Activated T-helper 1 cell treated with anti-CD3 and anti-CD28 coated beads, Interleukin-2, amount 50 U/mL, for 16 hours (primary cell): ENCODE results near the gene ARSG.
"Not testable (repeated sequence)": the region's sequence is repeated elsewhere in the genome, so short reads cannot be mapped to it uniquely, and the experiment has no call there.

Source experiments
- DNase-seq, 2 donors: peaks; one replicate each; pipeline ENCODE4 v3.0.0-alpha.2; 2020; ENCODE audit warnings: low read depth in 1 of 2, low spot score in 1 of 2

ARSG gene

DNA sequence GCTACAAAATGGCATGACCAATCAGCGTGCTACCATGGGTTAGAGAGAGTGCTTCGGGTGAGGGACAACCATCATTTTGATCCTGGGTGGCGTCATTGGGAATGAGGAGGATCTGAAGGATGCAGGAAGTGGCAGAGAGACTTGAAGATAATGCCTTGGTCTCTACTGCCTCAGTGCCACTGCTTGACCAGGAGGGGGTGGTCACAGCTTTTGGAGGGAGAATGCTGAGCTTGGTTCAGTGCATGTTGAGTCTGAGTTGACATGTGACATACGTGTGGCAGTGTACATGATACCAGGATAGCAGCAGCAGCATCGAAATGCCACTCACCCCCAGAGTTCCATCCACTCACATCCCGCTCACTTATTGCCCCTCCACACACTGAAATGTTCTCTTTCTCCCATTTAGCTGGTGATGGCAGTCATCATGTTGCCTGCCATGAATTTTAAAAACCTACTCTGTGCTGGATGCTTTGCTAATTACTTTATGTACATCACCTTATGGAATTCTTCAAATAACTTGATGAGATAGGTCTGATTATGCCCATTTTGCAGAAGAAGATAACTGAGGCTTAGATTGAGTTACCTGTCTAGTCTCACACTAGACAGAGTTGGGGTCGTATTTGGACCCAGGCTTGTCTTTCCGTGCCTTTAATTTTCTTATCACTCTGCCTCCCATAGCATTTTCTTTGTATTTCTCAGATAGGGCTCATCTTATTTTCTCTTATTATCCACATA is 36.7 kb downstream of the ARSG start:
- no peak for DNase-seq

DNA sequence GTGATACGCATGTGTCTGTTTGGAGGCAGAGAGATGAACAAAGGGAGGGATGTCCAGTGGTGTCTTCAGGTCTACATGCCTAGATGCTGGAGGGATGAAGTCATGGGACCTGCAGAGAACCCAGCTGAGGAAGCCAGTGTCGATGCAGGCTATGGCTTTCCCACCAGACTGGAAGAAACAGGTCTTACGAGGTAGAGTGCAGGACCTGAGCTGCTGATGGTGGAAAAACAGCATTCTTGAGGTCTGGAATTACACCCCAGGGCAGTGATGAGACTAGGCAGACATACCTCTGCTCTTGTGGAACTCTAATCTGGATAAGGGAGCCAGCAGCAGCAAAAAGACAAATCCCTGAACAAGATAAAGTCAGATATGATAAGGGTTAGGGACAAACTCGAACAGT is 37.4 kb downstream of the ARSG start:
- no peak for DNase-seq

DNA sequence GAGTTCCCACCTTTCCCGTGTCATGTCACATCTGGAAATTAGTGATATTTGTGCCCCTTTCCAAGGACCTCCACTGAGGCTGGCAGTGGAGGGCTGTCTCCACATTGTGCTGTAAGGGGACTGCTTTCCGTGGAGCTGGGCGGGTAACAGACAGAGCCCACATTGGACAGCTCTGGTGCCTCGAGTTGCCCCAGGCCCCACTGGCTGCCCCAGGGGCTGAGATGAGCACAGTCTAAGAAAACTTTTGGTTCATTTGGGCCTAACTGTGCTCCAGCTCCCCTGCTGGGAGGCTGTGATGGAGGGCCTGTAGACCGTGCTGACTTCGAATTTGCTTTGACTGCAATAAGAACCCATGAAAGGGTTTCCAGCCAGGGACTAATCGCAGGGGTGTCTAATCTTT is 38.0 kb downstream of the ARSG start:
- DNase-seq = no peak

DNA sequence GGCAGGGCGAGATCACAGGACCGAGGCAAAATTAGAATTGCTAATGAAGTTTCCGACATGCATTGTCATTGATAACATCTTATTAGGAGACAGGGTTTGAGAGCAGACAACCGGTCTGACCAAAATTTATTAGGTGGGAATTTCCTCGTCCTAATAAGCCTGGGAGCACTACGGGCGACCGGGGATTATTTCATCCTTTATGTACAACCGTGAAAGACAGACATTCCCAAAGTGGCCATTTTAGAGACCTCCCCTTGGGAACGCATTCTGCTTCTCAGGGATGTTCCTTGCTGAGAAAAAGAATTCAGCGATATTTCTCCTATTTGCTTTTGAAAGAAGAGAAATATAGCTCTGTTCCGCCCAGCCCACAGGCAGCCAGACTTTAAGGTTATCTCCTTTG is 40.6 kb downstream of the ARSG start:
- DNase-seq = not testable (repeated sequence)

DNA sequence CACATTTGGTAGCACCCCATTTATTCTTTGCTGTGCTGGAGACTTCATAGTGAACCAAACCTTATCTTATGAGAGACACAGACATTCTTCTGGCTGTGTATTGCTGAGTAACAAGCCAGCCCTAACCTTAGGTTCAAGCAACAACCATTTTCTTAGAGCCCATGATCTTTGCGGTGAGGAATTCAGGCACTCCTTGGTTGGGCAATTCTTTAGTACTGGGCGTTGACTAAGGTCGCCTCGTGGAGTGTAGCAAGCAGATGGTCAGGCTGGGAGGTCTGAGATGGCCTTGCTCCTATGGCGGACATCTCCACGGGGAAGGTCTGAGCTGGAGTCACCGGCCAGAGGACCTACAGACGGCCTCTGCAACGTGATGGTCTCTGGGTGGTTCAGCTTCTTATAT is 43.1 kb downstream of the ARSG start:
- no peak for DNase-seq

DNA sequence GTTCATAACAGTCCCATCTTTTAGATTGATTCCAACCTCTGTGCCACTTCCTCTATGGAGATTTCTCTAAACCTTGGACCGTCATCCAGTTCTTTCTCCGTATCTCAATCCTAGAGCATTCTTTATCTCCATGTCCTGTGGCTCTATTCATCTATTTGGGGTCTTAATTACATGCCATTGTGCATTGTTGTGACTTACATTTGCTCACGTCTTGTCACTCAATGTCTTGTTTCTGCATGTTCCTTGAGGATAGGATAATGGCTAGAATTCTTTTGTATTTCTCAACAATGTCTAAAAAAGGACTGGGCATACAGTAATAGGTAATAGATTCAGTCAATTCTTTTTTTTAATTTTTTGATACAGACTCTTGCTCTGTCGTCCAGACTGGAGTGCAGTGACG is 50.2 kb downstream of the ARSG start:
- no peak for DNase-seq

DNA sequence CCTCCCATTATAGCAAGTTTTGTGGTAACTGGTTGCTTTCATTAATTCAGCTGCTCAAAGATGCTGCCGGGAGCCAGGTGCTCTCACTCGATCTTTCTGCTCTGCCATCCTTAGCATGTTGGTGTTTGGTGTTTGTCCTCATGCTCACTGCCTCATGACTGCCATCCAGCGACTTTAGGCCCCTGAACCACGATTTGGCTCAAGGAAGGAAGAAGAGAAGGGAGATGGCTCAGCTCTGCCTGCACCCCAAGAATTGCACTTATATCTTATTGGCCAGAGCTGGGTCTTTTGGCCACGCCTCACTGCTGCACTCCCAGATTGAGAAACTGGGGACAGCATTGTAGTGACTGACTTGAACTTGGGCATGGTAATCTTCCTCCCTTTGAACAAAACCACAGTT is 52.7 kb downstream of the ARSG start:
- DNase-seq = no peak

DNA sequence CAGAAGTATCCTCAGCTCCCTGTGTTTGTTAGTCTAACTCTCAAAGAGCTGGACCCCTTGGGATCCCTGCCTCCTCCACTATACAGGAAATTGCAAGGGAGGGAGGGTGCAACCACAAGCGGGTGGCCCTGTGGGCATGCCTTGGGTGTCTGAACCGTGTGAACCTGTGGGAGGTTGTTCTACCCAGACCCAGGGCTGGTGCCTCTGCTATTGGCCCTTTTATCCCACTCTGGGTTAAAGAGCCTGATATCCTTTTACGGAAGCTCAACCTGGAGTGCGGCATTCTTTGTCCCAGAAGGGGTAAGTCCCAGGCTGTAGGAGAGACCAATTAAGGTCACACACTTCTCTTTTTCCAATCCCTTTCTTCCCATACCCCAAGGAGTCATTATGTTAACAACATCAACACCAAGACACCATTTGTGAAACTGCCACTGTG is 53.4 kb downstream of the ARSG start:
- DNase-seq = peak in 1 of 2 donors; percentile 35

DNA sequence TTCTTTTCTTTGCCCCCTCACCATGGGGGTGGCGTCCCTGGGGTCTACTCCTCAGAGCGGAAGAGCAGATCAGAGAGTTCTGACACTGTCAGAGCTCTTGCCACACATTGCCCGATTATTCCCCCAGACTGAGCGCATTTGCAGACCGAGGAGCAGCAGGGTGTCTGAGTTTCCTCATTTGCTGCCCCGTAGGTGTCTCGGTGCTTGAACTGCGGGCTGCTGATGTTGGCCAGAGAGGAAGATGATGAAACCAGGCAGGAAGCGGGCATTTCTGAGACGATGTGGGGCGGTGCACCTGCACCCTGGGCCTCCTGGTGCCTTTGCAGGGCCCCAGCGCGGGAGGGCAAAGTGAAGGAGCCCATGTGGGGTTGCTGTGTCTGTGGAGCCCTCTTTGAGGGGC is 55.2 kb downstream of the ARSG start:
- DNase-seq = peak; percentile 38 to 49

DNA sequence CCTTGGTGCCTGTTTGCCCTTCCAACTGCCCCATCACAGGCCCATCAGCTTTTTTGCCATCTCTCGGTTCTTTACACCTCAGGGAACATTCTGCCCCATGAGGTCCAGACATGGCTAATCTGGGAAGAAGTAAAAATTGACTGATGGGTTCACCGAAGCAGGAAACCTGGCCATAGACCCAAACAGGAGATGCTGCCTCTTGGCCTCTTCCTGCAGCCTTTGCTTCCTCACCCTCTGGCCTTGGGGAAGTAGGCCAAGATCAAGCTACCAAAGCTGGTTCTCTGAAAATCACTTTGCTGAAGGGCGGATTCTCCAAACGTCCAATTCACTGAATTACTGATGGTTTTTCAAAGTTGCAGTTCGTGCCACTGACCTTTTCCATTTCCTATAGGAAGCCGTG is 56.1 kb downstream of the ARSG start:
- no peak for DNase-seq

DNA sequence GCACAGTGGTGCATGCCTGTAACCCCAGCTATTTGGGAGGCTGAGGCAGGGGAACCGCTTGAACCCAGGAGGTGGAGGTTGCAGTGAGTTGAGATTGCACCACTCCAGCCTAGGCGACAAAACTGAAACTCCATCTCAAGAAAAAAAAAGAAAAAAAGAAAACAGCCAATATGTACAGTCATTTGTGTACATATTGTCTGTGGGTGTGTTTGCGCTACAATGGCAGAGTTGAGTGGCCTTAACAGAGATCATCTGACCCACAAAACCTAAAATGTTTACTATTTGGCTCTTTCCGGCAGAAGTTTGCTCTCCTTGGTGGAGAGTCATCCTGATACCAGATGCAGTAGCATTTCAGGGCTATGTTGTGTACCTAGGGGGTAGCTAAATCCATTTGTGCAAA is 57.9 kb downstream of the ARSG start:
- no peak for DNase-seq

DNA sequence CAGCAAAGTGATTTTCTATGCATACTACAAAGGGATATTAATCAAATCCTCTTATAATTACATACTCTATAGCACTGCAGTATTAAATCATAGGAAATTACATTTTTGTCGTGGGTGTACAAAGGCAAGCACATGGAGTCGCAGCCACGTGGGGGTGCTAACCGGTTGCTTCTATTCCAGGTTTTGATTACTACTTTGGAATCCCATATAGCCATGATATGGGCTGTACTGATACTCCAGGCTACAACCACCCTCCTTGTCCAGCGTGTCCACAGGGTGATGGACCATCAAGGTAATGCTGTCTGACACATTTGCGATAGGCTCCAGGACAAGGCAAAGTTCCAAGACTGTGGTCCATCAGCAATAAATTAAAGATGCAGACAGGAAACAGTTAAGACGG is 60.1 kb downstream of the ARSG start:
- DNase-seq = no peak

DNA sequence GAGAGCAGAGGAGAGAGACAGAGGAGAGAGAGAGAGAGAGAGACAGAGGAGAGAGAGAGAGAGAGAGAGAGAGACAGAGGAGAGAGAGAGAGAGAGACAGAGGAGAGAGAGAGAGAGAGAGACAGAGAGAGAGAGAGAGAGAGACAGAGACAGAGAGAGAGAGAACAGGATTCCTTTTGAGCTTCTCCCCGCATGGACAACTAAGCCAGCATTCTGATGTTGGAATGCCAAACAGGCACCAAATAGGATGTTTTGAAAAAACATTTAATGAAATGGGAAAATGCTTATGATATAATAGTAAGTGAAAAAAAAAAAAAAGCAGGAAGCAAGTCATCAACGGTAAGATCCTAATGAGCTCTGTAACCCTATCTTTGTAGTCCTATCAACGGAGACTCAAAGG is 60.7 kb downstream of the ARSG start:
- DNase-seq = no peak

DNA sequence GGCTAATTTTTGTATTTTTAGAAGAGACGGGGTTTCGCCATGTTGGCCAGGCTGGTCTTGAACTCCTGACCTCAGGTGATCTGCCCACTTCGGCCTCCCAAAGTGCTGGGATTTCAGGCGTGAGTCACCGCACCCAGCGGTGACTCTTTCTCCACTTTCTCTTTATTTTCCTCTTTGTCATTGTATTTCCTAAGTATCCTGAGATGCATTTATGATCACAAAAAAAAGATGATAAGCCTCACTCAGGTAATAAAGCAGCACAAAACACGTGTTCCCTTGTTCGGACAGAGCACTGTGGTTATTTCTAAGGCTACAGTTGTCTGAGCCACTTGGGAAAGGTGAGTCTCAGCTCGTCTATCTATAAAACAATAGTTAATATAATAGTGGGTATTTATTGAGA is 61.4 kb downstream of the ARSG start:
- not testable (repeated sequence) for DNase-seq

DNA sequence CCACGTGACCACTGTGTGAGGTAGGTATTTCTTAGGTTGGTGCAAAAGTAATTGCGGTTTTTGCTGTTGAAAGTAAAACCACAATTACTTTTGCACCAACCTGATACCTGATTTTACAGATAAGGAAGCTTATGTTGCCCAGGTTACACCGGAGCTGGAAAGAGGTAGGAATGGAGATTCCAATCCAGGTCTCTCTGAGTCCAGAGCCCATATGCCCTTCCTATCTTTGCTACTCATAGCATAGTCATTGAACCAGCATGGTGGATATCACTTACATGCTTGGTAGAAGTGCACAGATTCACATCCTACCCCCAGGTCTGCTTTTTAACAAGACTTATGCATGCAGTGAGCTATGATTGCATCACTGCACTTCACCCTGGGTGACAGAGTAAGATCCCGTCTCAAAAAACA is 61.8 kb downstream of the ARSG start:
- no peak for DNase-seq

DNA sequence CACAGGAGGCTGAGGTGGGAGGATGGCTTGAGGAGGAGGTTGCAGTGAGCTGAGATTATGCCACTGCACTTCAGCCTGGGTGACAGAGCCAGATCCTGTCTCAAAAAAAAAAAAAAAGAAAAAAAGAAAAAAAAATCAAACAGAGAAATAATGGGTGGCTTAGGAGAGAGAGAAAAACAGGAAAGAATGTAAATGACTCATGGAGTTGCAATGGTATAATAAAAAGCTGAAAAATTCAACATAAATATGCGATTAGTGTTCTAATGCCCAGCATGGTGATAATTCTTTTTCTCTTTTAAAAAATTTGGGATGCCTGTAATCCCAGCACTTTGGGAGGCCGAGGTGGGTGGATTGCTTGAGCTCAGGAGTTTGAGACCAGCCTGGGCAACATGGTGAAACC is 63.0 kb downstream of the ARSG start:
- DNase-seq = not testable (repeated sequence)

DNA sequence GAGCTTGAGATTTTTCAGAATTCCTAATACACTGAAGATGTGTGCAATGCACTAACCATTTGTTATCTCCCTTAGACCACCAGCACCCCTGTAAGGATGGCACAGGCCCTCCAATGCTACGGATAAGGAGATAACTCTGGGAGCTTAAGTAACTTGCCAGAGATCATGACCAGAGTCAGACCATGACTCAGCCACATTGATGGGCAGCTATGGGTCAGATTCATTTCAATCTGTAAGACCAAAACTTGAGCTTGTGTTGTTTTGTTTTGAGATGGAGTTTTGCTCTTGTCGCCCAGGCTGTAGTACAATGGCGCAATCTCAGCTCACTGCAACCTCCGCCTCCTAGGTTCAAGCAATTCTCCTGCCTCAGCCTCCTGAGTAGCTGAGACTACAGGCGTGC is 63.8 kb downstream of the ARSG start:
- DNase-seq = not testable (repeated sequence)

DNA sequence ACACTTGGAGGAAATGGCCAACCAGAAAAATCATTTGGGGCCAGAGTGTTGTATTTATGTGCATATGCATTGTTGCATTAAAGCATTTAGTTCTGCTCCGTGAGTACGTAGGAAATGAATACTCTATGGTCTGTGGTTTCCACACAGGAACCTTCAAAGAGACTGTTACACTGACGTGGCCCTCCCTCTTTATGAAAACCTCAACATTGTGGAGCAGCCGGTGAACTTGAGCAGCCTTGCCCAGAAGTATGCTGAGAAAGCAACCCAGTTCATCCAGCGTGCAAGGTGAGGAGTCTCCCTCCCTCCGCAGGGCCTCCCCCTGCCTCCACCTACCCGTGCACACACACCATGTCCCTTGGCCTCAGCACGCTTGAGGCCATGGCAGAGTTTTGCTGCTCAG is 65.2 kb downstream of the ARSG start:
- DNase-seq = peak; percentile 12 to 31

DNA sequence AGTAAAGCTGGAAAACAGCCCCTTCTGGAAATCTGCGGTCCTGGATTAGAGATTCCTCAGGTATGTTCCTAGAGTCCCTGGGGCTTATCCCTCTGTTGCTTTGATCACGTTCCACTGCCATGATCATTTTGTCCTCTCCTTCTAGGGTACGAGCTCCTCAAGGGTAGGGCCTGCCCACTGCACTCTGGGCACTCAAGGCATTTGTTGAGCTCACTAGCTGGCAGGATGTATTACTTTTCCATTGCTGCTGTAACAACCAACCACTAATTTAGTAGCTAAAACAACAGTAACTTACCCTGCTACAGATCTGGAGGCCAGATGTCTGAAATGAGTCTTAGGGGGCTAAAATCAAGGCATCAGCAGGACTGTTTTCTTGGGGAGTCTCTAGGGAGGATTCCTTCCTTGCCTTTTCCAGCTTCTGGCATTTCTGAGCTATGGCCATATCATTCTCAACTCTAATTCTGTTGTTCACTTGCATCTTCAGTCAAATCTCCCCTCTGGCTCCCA is 65.7 kb downstream of the ARSG start:
- no peak for DNase-seq

DNA sequence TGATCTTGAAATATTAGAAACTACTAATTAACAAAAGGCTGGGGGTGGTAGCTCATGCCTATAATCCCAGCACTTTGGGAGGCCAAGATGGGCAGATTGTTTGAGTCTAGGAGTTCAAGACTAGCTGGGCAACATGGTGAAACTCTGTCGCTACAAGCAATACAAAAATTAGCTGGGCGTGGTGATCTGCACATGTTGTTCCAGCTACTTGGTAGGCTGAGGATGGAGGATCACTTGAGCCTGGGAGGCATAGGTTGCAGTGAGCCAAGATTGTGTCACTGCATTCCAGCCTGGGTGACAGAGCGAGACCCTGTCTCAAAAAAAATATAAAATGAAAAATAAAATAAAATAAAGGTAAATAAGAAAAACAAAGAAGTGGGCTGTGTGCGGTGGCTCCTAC is 66.6 kb downstream of the ARSG start:
- no peak for DNase-seq

DNA sequence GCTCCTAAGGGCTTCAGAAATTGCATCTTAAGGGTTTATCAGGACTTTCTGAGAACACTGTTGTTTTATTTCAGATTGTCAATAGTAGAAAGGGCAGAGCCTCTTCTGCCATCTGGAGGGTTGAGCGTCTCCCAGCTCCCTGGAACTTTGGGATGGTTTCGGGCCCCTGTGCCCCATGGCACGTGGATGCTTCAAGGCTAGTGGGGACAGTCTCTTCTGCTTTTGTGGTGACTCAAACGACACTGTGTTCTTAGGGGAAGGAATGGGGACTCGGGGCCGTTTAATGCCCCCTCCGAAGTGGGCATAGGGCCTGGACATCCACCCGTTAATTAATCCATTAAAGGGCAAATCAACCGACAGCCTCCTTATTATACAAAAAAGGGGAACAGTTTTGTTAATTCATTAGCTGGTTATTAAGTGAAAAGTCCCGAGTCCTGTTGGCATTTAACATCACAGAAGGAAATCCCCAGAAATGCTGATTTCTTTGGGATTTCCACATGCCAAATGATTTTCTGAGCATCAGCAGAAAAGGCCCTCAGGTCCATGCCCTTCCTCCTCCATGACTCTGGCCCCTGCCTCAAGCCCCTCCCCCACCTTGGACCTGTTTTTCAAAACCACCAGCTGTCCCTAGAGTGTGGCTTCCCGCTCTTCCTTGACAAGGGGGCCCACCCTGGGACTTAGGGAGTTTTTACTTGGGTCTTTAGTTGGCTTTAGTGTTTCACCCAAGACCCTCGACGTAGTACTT is 68.7 kb downstream of the ARSG start:
- no peak for DNase-seq

DNA sequence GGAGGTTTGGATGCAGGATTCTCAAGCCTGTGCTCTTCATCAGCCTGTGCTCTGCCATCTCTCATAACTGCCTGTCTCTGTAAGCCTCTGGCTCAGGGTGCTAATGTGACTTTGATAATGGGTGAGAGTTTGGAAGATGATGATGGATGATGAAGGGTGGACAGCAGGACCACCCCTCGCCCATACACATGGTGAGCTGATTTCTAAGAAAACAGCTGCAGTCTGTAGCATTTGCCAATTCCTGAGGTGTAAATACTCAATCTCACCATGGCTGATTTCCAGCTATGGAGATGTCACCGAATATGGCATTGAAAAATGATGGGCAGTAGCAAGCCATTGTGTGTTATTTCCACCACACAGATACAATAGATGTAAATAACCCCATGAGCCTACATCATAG is 74.2 kb downstream of the ARSG start:
- no peak for DNase-seq

DNA sequence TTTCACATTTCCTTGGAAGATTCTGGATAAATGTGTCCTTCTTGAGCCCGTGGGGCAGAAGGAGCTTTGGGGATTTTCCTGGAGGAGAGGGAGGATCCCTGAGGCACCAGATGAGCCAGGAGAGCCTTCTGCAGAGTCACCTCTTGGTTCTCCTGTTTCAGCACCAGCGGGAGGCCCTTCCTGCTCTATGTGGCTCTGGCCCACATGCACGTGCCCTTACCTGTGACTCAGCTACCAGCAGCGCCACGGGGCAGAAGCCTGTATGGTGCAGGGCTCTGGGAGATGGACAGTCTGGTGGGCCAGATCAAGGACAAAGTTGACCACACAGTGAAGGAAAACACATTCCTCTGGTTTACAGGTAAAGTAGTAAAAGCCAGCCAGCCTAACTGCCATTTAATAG is 77.1 kb downstream of the ARSG start:
- no peak for DNase-seq
